Mesodermal cell (in vitro differentiated cells): ENCODE data around the gene FPR1. TPM values are rescaled to one million over a fixed set of nuclear protein-coding genes. Genes with fewer than 3 reads are reported as not detected.

Experiments used
- H3K27ac ChIP-seq: 2 replicates; pipeline ENCODE4 v1.7.0; 2013; ENCODE audit warnings: mild to moderate bottlenecking, low read depth, low read length, moderate library complexity; ENCODE audit not compliant: severe bottlenecking
- H3K36me3 ChIP-seq: 2 replicates; pipeline ENCODE4 v1.7.1; 2013; ENCODE audit warnings: mild to moderate bottlenecking, low read length, moderate library complexity; ENCODE audit not compliant: control insufficient read depth, insufficient read depth
- H3K4me1 ChIP-seq: one replicate; pipeline ENCODE4 v1.7.1; 2013; ENCODE audit warnings: mild to moderate bottlenecking, low read length; ENCODE audit not compliant: insufficient read depth, control insufficient read depth, poor library complexity, severe bottlenecking
- H3K4me3 ChIP-seq: 2 replicates; pipeline ENCODE4 v1.7.0; 2013; ENCODE audit warnings: low read length, control low read depth, mild to moderate bottlenecking; ENCODE audit not compliant: insufficient read depth, poor library complexity, severe bottlenecking; ENCODE audit errors: extremely low read depth
- H3K9me3 ChIP-seq: 2 replicates; pipeline ENCODE4 v1.7.1; 2013; ENCODE audit warnings: mild to moderate bottlenecking, low read length, moderate library complexity; ENCODE audit not compliant: control insufficient read depth
- WGBS, 2 experiments: methylation state at CpG; one replicate each; pipeline ENCODE4 v1.1.5; 2013; ENCODE audit warnings: missing lambda C conversion rate in 2 of 2; ENCODE audit not compliant: insufficient coverage in 2 of 2; 5-methylcytosine and 5-hydroxymethylcytosine counted together
- polyA plus RNA-seq, 2 experiments: library from polyadenylated mRNA; stranded (reverse); fragments of 50-300 nt; gene quantifications; one replicate each; pipeline ENCODE4 v1.2.3, GENCODE V29; 2013

The FPR1 gene
- polyA plus RNA-seq (2013, experiment 1 of 2), result not detected
- not detected for polyA plus RNA-seq (2013, experiment 2 of 2)

- no peak within 1 kb of the TSS for H3K4me3 ChIP-seq
- peaks cover 11% of the 10 kb centered on the region for H3K9me3 ChIP-seq
- H3K4me1 ChIP-seq, result no peaks in the 10 kb centered on the region
- 80% methylated on average over 1 of the region's 2 CpGs; no CpG with 5 or more reads in 1 of the 2 experiments for WGBS, 2 experiments
- H3K27ac ChIP-seq, result no peak within 1 kb of the TSS
- H3K36me3 ChIP-seq, result no peaks in the 10 kb centered on the region
Observed at GRCh38 chr19:51751655-51752054, at the start of gene FPR1. Gene FPR1, minus strand, starts transcription at chr19:51751878. Its CDS starts 4,884 bp downstream, at chr19:51746994.

DNA sequence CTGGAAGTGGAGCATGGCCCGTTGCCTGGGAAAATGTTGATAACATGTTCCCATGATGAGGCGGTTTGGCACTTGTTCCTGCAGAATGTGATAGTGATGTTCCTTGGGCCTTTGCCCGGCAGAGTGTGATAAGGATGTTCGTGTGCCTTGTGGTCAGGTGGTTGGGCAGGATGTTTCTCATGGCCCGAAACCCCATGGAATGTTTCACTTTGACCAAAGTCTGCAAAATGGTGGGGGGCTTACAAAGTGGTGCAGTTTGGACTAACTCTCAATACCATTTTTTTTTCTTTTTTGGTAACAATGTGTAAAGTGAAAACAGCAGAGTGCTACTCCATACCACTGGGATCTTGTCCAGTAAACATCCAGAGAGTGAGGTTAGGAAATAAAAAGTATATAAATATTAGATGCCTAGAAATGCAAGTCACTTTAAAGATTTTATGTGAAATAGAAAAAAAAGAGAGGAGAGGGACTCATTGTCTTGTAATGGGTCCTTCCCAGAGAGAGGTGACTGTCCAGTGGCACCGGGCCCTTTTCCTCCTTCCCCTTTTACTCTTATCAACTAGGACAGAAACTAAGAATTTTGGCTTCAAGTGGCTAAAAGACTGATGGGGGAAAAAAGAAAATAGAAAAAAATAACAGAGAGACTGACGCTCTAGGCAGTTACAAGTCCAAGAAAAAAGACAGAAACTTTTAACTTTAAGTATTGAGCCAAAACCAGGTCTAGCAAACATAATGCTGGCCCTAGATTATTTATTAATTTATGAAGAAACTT is 49.0 kb upstream of the FPR1 start:
- Histone ChIP-seq H3K4me3 (no peak overlapping the region), H3K9me3 (peaks cover 48% of the 10 kb centered on the region)
- 82 to 93% methylated on average over 3 to 5 of the region's 7 CpGs for WGBS, 2 experiments

GRCh38 chr19:51799774-51800472 is 48.2 kb upstream of the FPR1 start:
- no peak overlapping the region for H3K4me3 ChIP-seq
- 88 to 92% methylated on average over 12 of the region's 13 CpGs for WGBS, 2 experiments
- H3K4me1 ChIP-seq, result no peaks in the 10 kb centered on the region
- H3K27ac ChIP-seq, result no peak overlapping the region
- H3K9me3 ChIP-seq, result peaks cover 48% of the 10 kb centered on the region
- H3K36me3 ChIP-seq, result no peaks in the 10 kb centered on the region

More for the DNA sequence above, 49.0 kb upstream of the FPR1 start:
- Histone ChIP-seq H3K27ac (no peak overlapping the region), H3K4me1 (no peaks in the 10 kb centered on the region), H3K36me3 (no peaks in the 10 kb centered on the region)

- no peaks in the 10 kb centered on the region for H3K4me1 ChIP-seq
- H3K36me3 ChIP-seq, result no peaks in the 10 kb centered on the region
- H3K9me3 ChIP-seq, result peaks cover 54% of the 10 kb centered on the region
- no peak overlapping the region for H3K27ac ChIP-seq
- WGBS, 2 experiments, result 85 to 91% methylated on average over 19 of the region's 20 CpGs
- no peak overlapping the region for H3K4me3 ChIP-seq
Observed at GRCh38 chr19:51799034-51799773, 47.5 kb upstream of the FPR1 start.

DNA sequence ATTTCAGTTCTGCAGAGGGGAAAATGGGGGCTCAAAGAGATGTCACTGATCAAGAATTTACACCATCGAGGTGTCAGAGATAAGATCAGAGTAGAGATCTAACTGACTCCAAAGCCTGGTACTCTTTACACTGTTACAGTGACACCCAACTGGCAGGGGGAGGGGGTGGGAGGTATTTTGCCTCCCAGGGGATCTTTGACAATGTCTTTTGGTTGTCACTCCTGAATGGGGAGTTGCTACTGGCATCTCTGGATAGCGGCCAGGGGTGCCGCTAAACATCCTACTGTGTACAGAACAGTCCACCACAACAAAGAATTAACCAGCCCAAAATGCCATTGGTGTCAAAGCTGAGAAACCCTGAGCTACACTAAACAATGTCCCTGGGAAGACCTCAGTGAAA is 46.4 kb upstream of the FPR1 start:
- Histone ChIP-seq H3K9me3 (peaks cover 49% of the 10 kb centered on the region), H3K27ac (no peak overlapping the region), H3K4me1 (no peaks in the 10 kb centered on the region), H3K36me3 (no peaks in the 10 kb centered on the region), H3K4me3 (no peak overlapping the region)
- WGBS, 2 experiments, result 80 to 100% methylated on average over 1 of the region's 3 CpGs

- H3K9me3 ChIP-seq, result peaks cover 49% of the 10 kb centered on the region
- WGBS, 2 experiments, result 40 to 80% methylated on average over 1 of the region's 5 CpGs
Observed at GRCh38 chr19:51797480-51797879, 45.8 kb upstream of the FPR1 start.

GRCh38 chr19:51796195-51796679 is 44.6 kb upstream of the FPR1 start:
- H3K4me1 ChIP-seq, result no peaks in the 10 kb centered on the region
- H3K4me3 ChIP-seq, result no peak overlapping the region
- no peaks in the 10 kb centered on the region for H3K36me3 ChIP-seq
- H3K9me3 ChIP-seq, result peaks cover 48% of the 10 kb centered on the region
- H3K27ac ChIP-seq, result no peak overlapping the region
- WGBS, 2 experiments, result 72 to 73% methylated on average over 5 to 6 of the region's 8 CpGs

More at GRCh38 chr19:51797480-51797879, 45.8 kb upstream of the FPR1 start:
- no peak overlapping the region for H3K4me3 ChIP-seq
- H3K27ac ChIP-seq, result no peak overlapping the region
- H3K4me1 ChIP-seq, result no peaks in the 10 kb centered on the region
- no peaks in the 10 kb centered on the region for H3K36me3 ChIP-seq

DNA sequence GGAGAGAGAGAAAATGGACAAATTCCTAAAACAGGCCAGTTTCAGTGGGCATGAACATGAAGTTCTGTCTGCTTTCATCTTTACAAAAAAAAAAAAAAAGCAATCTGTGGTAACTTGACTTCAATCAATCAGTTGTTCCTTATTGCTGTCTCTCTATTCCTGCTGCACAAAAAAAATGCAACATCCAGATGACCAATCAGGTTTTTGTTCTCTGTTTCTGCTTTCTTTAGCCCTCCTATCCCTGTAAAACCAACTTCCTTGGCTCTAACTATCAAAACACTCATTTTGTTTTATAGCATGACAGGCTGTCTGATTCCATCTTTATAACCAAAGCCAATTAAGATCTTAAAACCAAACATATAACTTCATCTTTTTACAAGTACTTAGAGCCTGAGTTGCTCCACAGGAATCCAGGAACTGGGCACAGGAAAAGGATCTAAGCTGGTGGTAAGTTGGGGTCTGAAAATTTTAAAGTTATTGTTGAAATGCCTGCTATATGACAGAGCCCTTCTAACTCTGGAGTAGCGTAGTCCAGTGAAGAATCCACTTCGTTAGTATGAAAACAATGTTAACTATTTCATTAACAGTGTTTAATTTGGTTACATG is 43.3 kb upstream of the FPR1 start, which contains the start of gene FPR3:
Gene FPR3, plus strand, starts transcription at position 273 of the 606 bp plus-strand sequence. CDS start 28,592 bp downstream, outside the sequence.
- Histone ChIP-seq H3K4me3 (no peak within 1 kb of the TSS), H3K27ac (no peak within 1 kb of the TSS), H3K4me1 (no peaks in the 10 kb centered on the region), H3K36me3 (no peaks in the 10 kb centered on the region), H3K9me3 (peaks cover 44% of the 10 kb centered on the region)
- 60% methylated on average over 1 of the region's 2 CpGs; no CpG with 5 or more reads in 1 of the 2 experiments for WGBS, 2 experiments

GRCh38 chr19:51793994-51794393 is 42.3 kb upstream of the FPR1 start:
- Histone ChIP-seq H3K27ac (no peak overlapping the region), H3K36me3 (no peaks in the 10 kb centered on the region), H3K4me3 (no peak overlapping the region), H3K9me3 (peaks cover 37% of the 10 kb centered on the region), H3K4me1 (no peaks in the 10 kb centered on the region)
- WGBS, 2 experiments, result 53 to 72% methylated on average over 2 of the region's 2 CpGs

DNA sequence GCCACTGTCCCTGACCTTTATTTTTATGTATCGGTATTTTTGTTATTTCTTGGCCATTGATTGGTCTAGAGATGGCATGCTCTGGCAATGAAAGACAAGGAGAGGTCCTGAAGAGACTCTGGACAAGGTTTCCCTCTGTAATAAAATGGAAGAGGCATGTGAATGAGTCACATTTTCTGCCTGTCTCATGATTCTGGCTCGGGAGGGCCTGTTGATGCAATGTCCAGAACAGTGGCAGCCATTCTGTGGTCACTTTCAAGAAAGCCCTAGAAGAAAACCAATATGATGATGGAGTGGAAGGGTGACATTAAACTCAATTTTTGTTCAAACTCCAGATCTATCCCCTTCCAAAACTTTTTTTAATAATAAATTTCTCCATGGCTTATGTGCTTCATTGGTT is 41.3 kb upstream of the FPR1 start:
- Histone ChIP-seq H3K27ac (no peak overlapping the region), H3K9me3 (peaks cover 33% of the 10 kb centered on the region), H3K36me3 (no peaks in the 10 kb centered on the region), H3K4me3 (no peak overlapping the region), H3K4me1 (no peaks in the 10 kb centered on the region)
- 50 to 63% methylated on average over 1 of the region's 2 CpGs for WGBS, 2 experiments
